ENCODE results near the gene TMCC1.

Gene TMCC1

GRCh38 chr3:129812589-129812988 lies 80.9 kb downstream of the TMCC1 start:
- Histone ChIP-seq H3K9me3 (peaks cover 3% of the 10 kb centered on the region; the same call in 1 of the 2 replicates), H3K27me3 (ENCODE audit: low read depth) (no peaks in the 10 kb centered on the region), H3K4me3 (no peak overlapping the region), H3K36me3 (replicated peaks) (no peaks in the 10 kb centered on the region), H3K4me1 (peaks cover 24% of the 10 kb centered on the region)
- in situ Hi-C loops (cut with MboI; ENCODE audit: low sequenced_read_pairs) = no loop called here
- no peak for DNase-seq (ENCODE audit: low spot score in 2 of 2)

DNA sequence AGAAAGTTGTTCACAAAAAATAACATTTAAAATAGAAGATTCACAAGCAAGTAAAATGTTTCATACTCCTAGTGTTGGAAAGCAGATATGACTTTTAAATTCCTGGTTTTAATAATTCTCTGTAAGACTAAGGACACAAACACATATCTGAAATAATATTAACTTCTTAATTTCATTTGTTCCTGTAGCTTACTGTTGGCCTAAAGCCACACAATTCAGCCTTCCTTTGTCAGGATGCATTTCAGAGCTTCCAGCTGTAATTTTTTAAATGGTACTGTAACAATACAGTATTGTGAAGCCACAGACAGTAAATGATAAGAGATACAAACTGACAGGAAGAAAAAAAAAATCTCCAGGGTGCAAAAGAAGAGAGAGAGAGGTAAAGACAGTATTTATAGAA lies 84.2 kb downstream of the TMCC1 start:
- Histone ChIP-seq H3K27me3 (ENCODE audit: low read depth) (no peaks in the 10 kb centered on the region), H3K4me3 (no peak overlapping the region), H3K9me3 (peaks cover 3% of the 10 kb centered on the region; the same call in 1 of the 2 replicates), H3K36me3 (replicated peaks) (no peaks in the 10 kb centered on the region), H3K4me1 (peaks cover 19% of the 10 kb centered on the region)
- no peak for DNase-seq (ENCODE audit: low spot score in 2 of 2)
- in situ Hi-C loops (cut with MboI; ENCODE audit: low sequenced_read_pairs) = no loop called here

DNA sequence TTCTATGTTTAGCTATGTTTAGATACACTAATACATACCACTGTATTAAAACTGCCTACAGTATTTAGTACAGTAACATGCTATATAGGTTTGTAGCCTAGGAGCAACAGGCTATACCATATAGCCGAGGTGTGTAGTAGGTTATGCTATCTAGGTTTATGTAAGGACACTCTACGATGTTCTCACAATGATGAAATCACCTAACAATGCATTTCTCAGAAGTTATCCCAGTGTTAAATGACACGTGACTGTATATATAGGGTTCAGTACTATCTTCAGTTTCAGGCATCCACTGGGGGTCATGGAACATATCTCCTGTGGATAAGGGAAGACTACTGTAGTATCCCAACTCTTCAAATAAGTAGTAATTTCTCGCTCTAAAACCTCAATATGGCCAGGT lies 97.4 kb downstream of the TMCC1 start:
- H3K4me1 ChIP-seq = peaks cover 30% of the 10 kb centered on the region
- H3K36me3 ChIP-seq (replicated peaks) = no peaks in the 10 kb centered on the region
- no peaks in the 10 kb centered on the region for H3K9me3 ChIP-seq
- in situ Hi-C loops (cut with MboI; ENCODE audit: low sequenced_read_pairs) = no loop called here
- no peaks in the 10 kb centered on the region for H3K27me3 ChIP-seq (ENCODE audit: low read depth)
- no peak overlapping the region for H3K4me3 ChIP-seq
- no peak for DNase-seq (ENCODE audit: low spot score in 2 of 2)

- in situ Hi-C loops (cut with MboI; ENCODE audit: low sequenced_read_pairs) = no loop called here
- no peaks in the 10 kb centered on the region for H3K27me3 ChIP-seq (ENCODE audit: low read depth)
- DNase-seq (ENCODE audit: low spot score in 2 of 2) = no peak
- no peaks in the 10 kb centered on the region for H3K9me3 ChIP-seq
- H3K4me3 ChIP-seq = no peak overlapping the region
- H3K36me3 ChIP-seq (replicated peaks) = no peaks in the 10 kb centered on the region
- H3K4me1 ChIP-seq = peaks cover 30% of the 10 kb centered on the region
These were observed 98.1 kb downstream of the TMCC1 start for GRCh38 chr3:129795186-129796010.

- peak; percentile 72 to 73 for DNase-seq (ENCODE audit: low spot score in 2 of 2)
- H3K4me1 ChIP-seq = peaks cover 30% of the 10 kb centered on the region
- no peaks in the 10 kb centered on the region for H3K27me3 ChIP-seq (ENCODE audit: low read depth)
- no peaks in the 10 kb centered on the region for H3K36me3 ChIP-seq (replicated peaks)
- H3K9me3 ChIP-seq = no peaks in the 10 kb centered on the region
- in situ Hi-C loops (cut with MboI; ENCODE audit: low sequenced_read_pairs) = no loop called here
- no peak overlapping the region for H3K4me3 ChIP-seq
These were observed 99.0 kb downstream of the TMCC1 start for GRCh38 chr3:129794311-129795185.

- Histone ChIP-seq H3K9me3 (no peaks in the 10 kb centered on the region), H3K4me1 (peaks cover 30% of the 10 kb centered on the region), H3K27me3 (ENCODE audit: low read depth) (no peaks in the 10 kb centered on the region), H3K4me3 (no peak overlapping the region), H3K36me3 (replicated peaks) (no peaks in the 10 kb centered on the region)
- in situ Hi-C loops (cut with MboI; ENCODE audit: low sequenced_read_pairs) = no loop called here
- DNase-seq (ENCODE audit: low spot score in 2 of 2) = peak; percentile 29 to 52
These were observed 99.6 kb downstream of the TMCC1 start for GRCh38 chr3:129793942-129794310.

GRCh38 chr3:129793319-129793718 lies 100.2 kb downstream of the TMCC1 start:
- H3K36me3 ChIP-seq (replicated peaks) = no peaks in the 10 kb centered on the region
- in situ Hi-C loops (cut with MboI; ENCODE audit: low sequenced_read_pairs) = no loop called here
- peaks cover 30% of the 10 kb centered on the region for H3K4me1 ChIP-seq
- peak in 1 of 2 experiments; percentile 65 for DNase-seq (ENCODE audit: low spot score in 2 of 2)
- H3K4me3 ChIP-seq = no peak overlapping the region
- H3K27me3 ChIP-seq (ENCODE audit: low read depth) = no peaks in the 10 kb centered on the region
- H3K9me3 ChIP-seq = no peaks in the 10 kb centered on the region

GRCh38 chr3:129783470-129783869 lies 110.0 kb downstream of the TMCC1 start:
- H3K9me3 ChIP-seq = no peaks in the 10 kb centered on the region
- no peaks in the 10 kb centered on the region for H3K27me3 ChIP-seq (ENCODE audit: low read depth)
- in situ Hi-C loops (cut with MboI; ENCODE audit: low sequenced_read_pairs) = no loop called here
- DNase-seq (ENCODE audit: low spot score in 2 of 2) = no peak
- peaks cover 4% of the 10 kb centered on the region for H3K4me1 ChIP-seq
- H3K4me3 ChIP-seq = no peak overlapping the region
- H3K36me3 ChIP-seq (replicated peaks) = no peaks in the 10 kb centered on the region

DNA sequence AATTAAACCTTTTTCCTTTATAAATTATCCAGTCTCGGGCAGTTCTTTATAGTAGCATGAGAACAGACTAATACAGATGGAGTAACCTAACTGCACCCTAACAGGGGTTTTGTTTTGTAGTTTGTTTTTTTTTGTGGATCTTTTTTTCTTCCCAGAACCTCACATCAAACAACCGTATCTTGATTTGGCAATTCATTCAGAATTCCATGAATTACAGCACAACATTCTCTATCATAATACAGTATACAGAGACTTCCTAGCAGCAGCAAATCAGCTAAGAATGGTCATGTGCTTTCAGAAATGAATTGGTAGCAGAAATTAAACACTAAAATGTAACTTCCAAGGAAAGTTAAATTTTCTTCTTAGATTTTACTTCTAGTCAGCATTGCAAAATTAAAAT lies 114.6 kb downstream of the TMCC1 start:
- Histone ChIP-seq H3K9me3 (no peaks in the 10 kb centered on the region), H3K27me3 (ENCODE audit: low read depth) (no peaks in the 10 kb centered on the region), H3K4me1 (peaks cover 13% of the 10 kb centered on the region), H3K36me3 (replicated peaks) (no peaks in the 10 kb centered on the region), H3K4me3 (no peak overlapping the region)
- in situ Hi-C loops (cut with MboI; ENCODE audit: low sequenced_read_pairs) = no loop called here
- no peak for DNase-seq (ENCODE audit: low spot score in 2 of 2)

DNA sequence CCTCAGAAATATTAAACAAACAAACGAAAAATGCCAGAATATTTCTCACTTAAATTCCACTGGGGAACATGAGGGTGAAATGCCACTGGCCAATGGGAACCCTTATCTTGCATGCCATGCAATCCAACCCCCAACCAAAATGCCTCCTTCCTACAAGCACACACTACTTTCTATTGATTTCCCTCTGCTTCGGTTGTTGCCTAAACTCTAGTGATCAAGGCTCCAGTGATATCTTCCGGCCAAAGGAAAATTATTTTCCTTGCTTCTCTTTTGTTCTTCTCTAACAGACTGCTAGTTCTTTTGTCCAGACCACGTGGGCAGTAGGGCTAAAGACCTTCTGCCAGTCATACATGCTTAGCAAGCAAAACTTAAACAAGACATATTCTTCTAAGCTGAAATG lies 115.7 kb downstream of the TMCC1 start:
- peak; percentile 23 to 24 for DNase-seq (ENCODE audit: low spot score in 2 of 2)
- Histone ChIP-seq H3K4me1 (peaks cover 16% of the 10 kb centered on the region), H3K27me3 (ENCODE audit: low read depth) (no peaks in the 10 kb centered on the region), H3K4me3 (no peak overlapping the region), H3K9me3 (no peaks in the 10 kb centered on the region), H3K36me3 (replicated peaks) (0 out of 2 replicates have a peak, but pooled peaks cover 2% of the 10 kb centered on the region)
- in situ Hi-C loops (cut with MboI; ENCODE audit: low sequenced_read_pairs) = no loop called here

- no peaks in the 10 kb centered on the region for H3K27me3 ChIP-seq (ENCODE audit: low read depth)
- in situ Hi-C loops (cut with MboI; ENCODE audit: low sequenced_read_pairs) = no loop called here
- no peaks in the 10 kb centered on the region for H3K9me3 ChIP-seq
- 0 out of 2 replicates have a peak, but pooled peaks cover 3% of the 10 kb centered on the region for H3K36me3 ChIP-seq (replicated peaks)
- peaks cover 18% of the 10 kb centered on the region for H3K4me1 ChIP-seq
- no peak for DNase-seq (ENCODE audit: low spot score in 2 of 2)
- H3K4me3 ChIP-seq = no peak overlapping the region
These were observed 117.6 kb downstream of the TMCC1 start for GRCh38 chr3:129775870-129776269.

DNA sequence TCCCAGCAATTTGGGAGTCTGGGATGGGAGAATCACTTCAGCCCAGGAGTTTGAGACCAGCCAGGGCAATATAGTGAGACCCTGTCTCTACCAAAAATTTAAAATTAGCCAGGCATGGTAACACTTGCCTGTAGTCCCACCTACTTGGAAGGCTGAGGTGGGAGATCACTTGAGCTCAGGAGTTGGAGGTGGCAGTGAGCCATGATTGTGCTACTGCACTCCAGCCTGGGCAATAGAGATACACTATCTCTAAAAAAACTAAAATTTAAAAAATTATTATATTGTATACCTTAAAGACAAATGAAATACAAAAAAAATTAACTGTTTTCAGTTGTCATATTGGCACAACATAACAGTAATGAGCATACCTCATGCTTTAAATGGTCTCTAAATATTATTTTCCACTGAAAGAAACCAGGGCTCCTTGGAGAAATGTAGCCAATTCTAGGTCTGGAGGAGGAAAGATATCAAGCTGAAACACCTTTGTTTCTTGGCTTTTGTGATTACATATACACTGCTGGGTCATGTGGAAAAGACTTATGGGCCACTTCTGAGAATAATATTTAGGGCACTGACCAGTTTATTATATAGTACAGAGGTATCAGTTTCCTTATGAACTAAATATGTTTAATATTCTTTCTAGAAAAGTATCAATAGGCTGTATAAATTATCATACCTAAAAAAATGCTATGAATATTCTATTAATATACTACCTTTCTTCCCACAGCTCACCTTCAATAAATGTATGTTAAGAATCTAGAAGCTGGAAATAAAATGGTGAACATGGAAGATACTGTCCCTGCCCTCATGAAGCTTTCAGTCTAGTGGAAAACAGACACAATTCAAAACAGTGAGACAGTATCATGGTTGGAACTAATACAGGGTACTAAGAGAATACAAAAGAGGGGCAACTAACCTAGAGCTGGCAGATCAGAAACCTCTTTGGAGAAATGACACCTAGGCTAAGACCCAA lies 119.5 kb downstream of the TMCC1 start:
- no peaks in the 10 kb centered on the region for H3K9me3 ChIP-seq
- H3K36me3 ChIP-seq (replicated peaks) = 0 out of 2 replicates have a peak, but pooled peaks cover 3% of the 10 kb centered on the region
- no peaks in the 10 kb centered on the region for H3K27me3 ChIP-seq (ENCODE audit: low read depth)
- H3K4me1 ChIP-seq = peaks cover 21% of the 10 kb centered on the region
- DNase-seq (ENCODE audit: low spot score in 2 of 2) = no peak
- no peak overlapping the region for H3K4me3 ChIP-seq
- in situ Hi-C loops (cut with MboI; ENCODE audit: low sequenced_read_pairs) = no loop called here

GRCh38 chr3:129770604-129771003 lies 122.9 kb downstream of the TMCC1 start:
- no peak for DNase-seq (ENCODE audit: low spot score in 2 of 2)
- no peaks in the 10 kb centered on the region for H3K9me3 ChIP-seq
- in situ Hi-C loops (cut with MboI; ENCODE audit: low sequenced_read_pairs) = no loop called here
- no peaks in the 10 kb centered on the region for H3K27me3 ChIP-seq (ENCODE audit: low read depth)
- H3K4me3 ChIP-seq = no peak overlapping the region
- H3K36me3 ChIP-seq (replicated peaks) = 0 out of 2 replicates have a peak, but pooled peaks cover 3% of the 10 kb centered on the region
- H3K4me1 ChIP-seq = peaks cover 18% of the 10 kb centered on the region
